ENCODE results near the gene CSF2. TPM values are rescaled to one million over a fixed set of nuclear protein-coding genes. Genes with fewer than 3 reads are reported as not detected.

The CSF2 gene
- total RNA-seq, 3 donors from 2014 or later (not counting 1 experiment from before 2014, with no cell fraction given): 0.65 to 1.2 (median 0.82) TPM

DNA sequence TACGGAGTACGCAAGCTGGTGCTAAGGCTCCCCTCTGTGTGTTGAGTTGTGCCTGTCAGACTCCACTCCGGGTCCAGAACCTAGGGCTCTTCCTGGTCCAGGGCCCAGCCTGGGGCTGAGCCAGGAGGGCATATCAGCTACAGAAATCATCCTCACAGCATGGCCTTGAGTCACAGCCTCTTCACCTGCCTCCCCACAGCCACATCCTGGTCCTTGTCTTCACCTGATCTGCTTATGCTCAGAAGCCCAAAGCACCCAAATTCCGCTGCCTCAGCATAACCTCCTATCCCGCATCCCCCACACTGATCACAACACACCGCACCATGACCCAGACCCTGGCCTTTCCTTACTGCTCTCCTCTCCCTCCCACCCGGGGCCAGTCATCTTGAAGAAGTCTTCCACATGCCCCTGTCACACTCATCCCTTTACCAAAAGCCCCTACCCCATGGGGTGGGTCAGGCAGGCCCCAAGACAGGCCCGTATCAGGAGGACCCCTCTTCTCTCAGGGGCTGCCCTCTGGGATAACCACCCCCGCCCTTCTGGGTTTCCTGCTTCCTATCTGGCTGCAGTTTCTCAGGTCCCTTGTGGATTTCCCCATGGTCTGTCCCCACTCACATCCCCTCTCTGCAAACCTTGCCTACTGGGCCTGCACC, 14.4 kb upstream of the CSF2 start:
- H3K4me1 ChIP-seq (ENCODE audit: control insufficient read depth, insufficient read depth, low read length): peaks cover 63% of the 10 kb centered on the region

DNA sequence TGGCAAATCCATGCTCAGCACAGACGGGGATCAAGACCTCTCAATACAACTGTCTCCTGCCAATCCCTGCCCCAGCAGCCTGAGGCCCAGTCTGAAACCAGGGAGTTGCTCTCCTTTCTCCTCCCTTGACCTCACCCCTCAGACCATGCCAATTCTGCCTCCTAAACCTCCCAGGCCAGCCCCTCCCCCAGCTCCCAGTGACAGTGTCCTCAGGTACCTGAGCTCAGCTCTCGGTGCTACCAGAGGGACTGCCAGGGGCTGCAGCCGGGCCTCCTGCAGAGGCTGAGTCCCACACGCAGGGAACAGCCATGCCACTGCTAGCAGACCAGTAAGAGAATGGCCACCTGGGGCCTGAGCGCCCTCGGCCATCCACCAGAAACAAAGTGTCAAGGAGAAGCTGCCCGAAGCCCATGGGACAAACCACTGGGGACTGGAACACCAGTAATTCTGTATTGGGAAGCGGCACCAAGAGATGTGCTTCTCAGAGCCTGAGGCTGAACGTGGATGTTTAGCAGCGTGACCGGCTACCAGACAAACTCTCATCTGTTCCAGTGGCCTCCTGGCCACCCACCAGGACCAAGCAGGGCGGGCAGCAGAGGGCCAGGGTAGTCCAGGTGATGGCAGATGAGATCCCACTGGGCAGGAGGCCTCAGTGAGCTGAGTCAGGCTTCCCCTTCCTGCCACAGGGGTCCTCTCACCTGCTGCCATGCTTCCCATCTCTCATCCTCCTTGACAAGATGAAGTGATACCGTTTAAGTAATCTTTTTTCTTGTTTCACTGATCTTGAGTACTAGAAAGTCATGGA, 13.7 kb upstream of the CSF2 start:
- Mint-ChIP-seq H3K4me3 (no peak overlapping the region), H3K36me3 (no peaks in the 10 kb centered on the region), H3K27ac (peak overlapping the region in 1 of 2 donors; percentile 53), H3K27me3 (ENCODE audit: low read depth in 2 of 2) (peaks cover 0 to 3% of the 10 kb centered on the region in 2 donors), H3K9me3 (no peaks in the 10 kb centered on the region), H3K4me1 (peaks cover 17 to 48% of the 10 kb centered on the region in 2 donors)
- 89% methylated on average over 12 of the region's 13 CpGs for WGBS (ENCODE audit: insufficient coverage)
- no peaks in the 10 kb centered on the region for H3K36me3 ChIP-seq (ENCODE audit: control insufficient read depth, insufficient read depth, low read length)
- H3K4me1 ChIP-seq (ENCODE audit: control insufficient read depth, insufficient read depth, low read length): peaks cover 61% of the 10 kb centered on the region
- TF ChIP-seq, protein P1, sequence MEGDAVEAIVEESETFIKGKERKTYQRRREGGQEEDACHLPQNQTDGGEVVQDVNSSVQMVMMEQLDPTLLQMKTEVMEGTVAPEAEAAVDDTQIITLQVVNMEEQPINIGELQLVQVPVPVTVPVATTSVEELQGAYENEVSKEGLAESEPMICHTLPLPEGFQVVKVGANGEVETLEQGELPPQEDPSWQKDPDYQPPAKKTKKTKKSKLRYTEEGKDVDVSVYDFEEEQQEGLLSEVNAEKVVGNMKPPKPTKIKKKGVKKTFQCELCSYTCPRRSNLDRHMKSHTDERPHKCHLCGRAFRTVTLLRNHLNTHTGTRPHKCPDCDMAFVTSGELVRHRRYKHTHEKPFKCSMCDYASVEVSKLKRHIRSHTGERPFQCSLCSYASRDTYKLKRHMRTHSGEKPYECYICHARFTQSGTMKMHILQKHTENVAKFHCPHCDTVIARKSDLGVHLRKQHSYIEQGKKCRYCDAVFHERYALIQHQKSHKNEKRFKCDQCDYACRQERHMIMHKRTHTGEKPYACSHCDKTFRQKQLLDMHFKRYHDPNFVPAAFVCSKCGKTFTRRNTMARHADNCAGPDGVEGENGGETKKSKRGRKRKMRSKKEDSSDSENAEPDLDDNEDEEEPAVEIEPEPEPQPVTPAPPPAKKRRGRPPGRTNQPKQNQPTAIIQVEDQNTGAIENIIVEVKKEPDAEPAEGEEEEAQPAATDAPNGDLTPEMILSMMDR (IDR thresholded peaks at IDR 0.05): no peak
- no peaks in the 10 kb centered on the region for H3K9me3 ChIP-seq (ENCODE audit: control insufficient read depth, insufficient read depth, low read length)
- no peaks in the 10 kb centered on the region for H3K27me3 ChIP-seq (ENCODE audit: control insufficient read depth, insufficient read depth, low read length)
- no peak overlapping the region for H3K4me3 ChIP-seq (ENCODE audit: low read length)
- DNase-seq (peak in 1 of 2 donors; percentile 5), ATAC-seq (no peak)
- intact Hi-C loops (cut with micrococcal nuclease): loop anchor here (5.0 kb wide), 1 partner anchor 42 kb away; no protein-coding TSS in a partner anchor
- H3K27ac ChIP-seq (ENCODE audit: low read length): no peak overlapping the region

More for the DNA sequence above, 14.4 kb upstream of the CSF2 start:
- Mint-ChIP-seq H3K4me3 (no peak overlapping the region), H3K4me1 (peaks cover 22 to 55% of the 10 kb centered on the region in 2 donors), H3K9me3 (no peaks in the 10 kb centered on the region), H3K27me3 (ENCODE audit: low read depth in 2 of 2) (peaks cover 0 to 3% of the 10 kb centered on the region in 2 donors), H3K27ac (peak overlapping the region in 1 of 2 donors; percentile 53), H3K36me3 (no peaks in the 10 kb centered on the region)
- ATAC-seq: no peak
- Histone ChIP-seq H3K36me3 (ENCODE audit: control insufficient read depth, insufficient read depth, low read length) (no peaks in the 10 kb centered on the region), H3K27me3 (ENCODE audit: control insufficient read depth, insufficient read depth, low read length) (no peaks in the 10 kb centered on the region), H3K9me3 (ENCODE audit: control insufficient read depth, insufficient read depth, low read length) (no peaks in the 10 kb centered on the region), H3K4me3 (ENCODE audit: low read length) (no peak overlapping the region), H3K27ac (ENCODE audit: low read length) (no peak overlapping the region)
- WGBS (ENCODE audit: insufficient coverage): 74% methylated on average over 9 of the region's 9 CpGs
- TF ChIP-seq, protein P1 (IDR thresholded peaks at IDR 0.05): no peak
- intact Hi-C loops (cut with micrococcal nuclease): no loop called here
- peak; percentile 14 to 55 for DNase-seq

DNA sequence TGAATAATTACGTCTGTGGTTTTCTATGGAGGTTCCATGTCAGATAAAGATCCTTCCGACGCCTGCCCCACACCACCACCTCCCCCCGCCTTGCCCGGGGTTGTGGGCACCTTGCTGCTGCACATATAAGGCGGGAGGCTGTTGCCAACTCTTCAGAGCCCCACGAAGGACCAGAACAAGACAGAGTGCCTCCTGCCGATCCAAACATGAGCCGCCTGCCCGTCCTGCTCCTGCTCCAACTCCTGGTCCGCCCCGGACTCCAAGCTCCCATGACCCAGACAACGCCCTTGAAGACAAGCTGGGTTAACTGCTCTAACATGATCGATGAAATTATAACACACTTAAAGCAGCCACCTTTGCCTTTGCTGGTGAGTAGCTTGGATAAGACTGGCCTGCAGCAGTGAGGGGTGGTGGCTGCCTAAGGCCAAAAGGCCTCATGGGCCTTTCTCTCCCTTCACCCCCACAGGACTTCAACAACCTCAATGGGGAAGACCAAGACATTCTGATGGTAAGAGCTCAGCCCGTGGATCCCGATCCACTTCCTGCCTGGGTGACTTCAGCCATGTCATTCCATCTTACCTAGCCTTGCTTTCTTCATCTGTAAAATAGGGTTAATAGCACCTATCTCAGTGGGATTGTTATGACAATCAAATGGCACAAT, 13.0 kb upstream of the CSF2 start, which contains the start of gene IL3:
Gene IL3, plus strand, starts transcription at position 155 of the 661 bp plus-strand sequence. Its CDS starts 52 bp downstream, at position 207.
- peak in 1 of 2 donors; percentile 4 for DNase-seq
- Mint-ChIP-seq H3K4me1 (peaks cover 21 to 45% of the 10 kb centered on the region in 2 donors), H3K9me3 (no peaks in the 10 kb centered on the region), H3K4me3 (no peak within 1 kb of the TSS), H3K27me3 (ENCODE audit: low read depth in 2 of 2) (peaks cover 0 to 3% of the 10 kb centered on the region in 2 donors), H3K27ac (peak within 1 kb of the TSS in 1 of 2 donors; percentile 53), H3K36me3 (no peaks in the 10 kb centered on the region)
- 81% methylated on average over 16 of the region's 16 CpGs for WGBS (ENCODE audit: insufficient coverage)
- no peak within 1 kb of the TSS for H3K4me3 ChIP-seq (ENCODE audit: low read length)
- no peak for ATAC-seq
- H3K4me1 ChIP-seq (ENCODE audit: control insufficient read depth, insufficient read depth, low read length): peaks cover 57% of the 10 kb centered on the region
- H3K27ac ChIP-seq (ENCODE audit: low read length): no peak within 1 kb of the TSS
- H3K36me3 ChIP-seq (ENCODE audit: control insufficient read depth, insufficient read depth, low read length): no peaks in the 10 kb centered on the region
- intact Hi-C loops (cut with micrococcal nuclease): loop anchor here (5.0 kb wide), 1 partner anchor 42 kb away; no protein-coding TSS in a partner anchor
- H3K9me3 ChIP-seq (ENCODE audit: control insufficient read depth, insufficient read depth, low read length): no peaks in the 10 kb centered on the region
- TF ChIP-seq, protein P1 (IDR thresholded peaks at IDR 0.05): no peak
- H3K27me3 ChIP-seq (ENCODE audit: control insufficient read depth, insufficient read depth, low read length): no peaks in the 10 kb centered on the region

All from natural killer cell (primary cell).